Lower leg skin (tissue), 3 donors: ENCODE data around the gene CLASP1.

Experiments
- CTCF ChIP-seq, 3 donors: fragments of 450-650 bp; IDR thresholded peaks; one replicate each; pipeline ENCODE4 v1.5.1; 2016; ENCODE audit warnings: antibody characterized with exemption in 3 of 3, mild to moderate bottlenecking in 3 of 3, moderate library complexity in 2 of 3
- POLR2A ChIP-seq, 2 donors: fragments of 450-650 bp; IDR thresholded peaks; one replicate each; pipeline ENCODE4 v1.6.1; 2016 to 2017; ENCODE audit warnings: antibody characterized with exemption in 2 of 2, mild to moderate bottlenecking in 1 of 2, moderate library complexity in 1 of 2

- TF ChIP-seq CTCF (IDR thresholded peaks at IDR 0.05) (no peak), POLR2A (IDR thresholded peaks at IDR 0.05) (no peak)
Measured at GRCh38 chr2:121561617-121562268, 87.5 kb downstream of the CLASP1 start.
